ENCODE results near the gene SLC25A29.
"Not testable (repeated sequence)": the region's sequence is repeated elsewhere in the genome, so short reads cannot be mapped to it uniquely, and the experiment has no call there.

Gene SLC25A29

GRCh38 chr14:100330388-100330931 lies 24.2 kb upstream of the SLC25A29 start:
- DNase-seq: no peak

DNA sequence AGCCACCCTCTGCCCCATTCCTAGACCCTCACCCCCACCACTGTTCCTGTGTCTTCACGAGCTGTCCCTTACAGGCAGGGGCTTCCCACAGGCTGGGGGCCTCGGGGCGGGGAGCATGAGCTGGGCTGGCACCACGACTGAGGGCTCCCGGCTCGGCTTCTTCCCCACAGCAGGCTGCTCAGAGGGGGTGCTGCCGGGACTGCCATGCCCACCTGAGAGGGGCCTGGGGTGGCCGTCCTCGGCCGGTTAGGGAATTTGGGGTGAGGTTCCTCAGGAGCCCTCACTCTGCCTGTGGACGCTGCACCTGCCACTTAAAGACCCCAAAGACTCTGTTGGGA lies 23.7 kb upstream of the SLC25A29 start:
- no peak for DNase-seq

GRCh38 chr14:100329233-100330006 lies 23.2 kb upstream of the SLC25A29 start:
- no peak for DNase-seq

GRCh38 chr14:100328495-100329163 lies 22.4 kb upstream of the SLC25A29 start:
- DNase-seq: no peak

DNA sequence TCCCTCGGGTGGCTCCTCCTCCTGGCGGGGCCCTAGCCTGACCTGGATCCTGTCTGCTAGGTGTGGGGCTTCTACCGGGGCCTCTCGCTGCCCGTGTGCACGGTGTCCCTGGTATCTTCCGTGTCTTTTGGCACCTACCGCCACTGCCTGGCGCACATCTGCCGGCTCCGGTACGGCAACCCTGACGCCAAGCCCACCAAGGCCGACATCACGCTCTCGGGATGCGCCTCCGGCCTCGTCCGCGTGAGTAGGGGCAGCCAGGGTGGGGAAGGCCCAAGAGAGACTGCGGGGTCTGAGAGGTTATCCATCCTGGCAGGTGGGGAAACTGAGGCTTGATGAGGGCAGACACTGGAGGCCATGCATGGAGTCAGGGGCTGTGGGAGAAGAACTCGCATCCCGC lies 20.9 kb upstream of the SLC25A29 start:
- DNase-seq: no peak

DNA sequence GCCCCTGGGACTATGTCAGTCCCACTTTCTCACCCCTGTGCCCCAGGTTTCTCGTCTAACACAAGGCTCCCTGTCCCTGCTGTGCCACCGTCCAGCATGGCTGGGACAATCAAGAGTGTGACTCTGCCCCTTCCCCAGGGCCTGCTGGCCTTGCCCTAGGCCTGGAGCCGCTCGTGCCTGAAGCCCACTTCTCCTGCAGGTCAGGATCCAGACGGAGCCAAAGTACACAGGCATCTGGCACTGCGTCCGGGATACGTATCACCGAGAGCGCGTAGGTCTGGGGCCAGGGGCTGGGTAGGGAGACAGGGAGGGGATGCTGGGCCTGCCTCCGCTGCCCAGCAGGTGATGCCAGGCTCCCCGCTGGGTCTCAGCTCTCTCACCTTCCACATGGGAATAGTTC lies 19.7 kb upstream of the SLC25A29 start:
- DNase-seq: no peak

- DNase-seq: no peak
Observed at GRCh38 chr14:100325231-100325632, 19.0 kb upstream of the SLC25A29 start.

DNA sequence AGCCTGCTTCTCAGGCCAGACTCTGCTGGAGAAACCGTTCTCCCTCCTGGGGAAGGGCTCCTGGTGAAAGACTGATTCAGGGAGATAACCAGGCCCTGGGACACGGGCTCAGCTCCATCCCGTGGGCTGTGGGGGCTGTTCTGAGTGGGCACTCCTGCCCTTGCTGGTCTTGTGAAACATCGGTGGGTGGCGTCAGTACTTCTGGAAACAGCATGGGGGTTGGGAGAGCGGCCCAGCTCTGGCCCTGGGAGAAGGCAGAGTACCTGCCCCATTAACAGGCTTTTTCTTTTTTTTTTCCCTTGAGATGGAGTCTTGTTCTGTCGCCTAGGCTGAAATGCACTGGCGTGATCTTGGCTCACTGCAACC lies 17.7 kb upstream of the SLC25A29 start:
- no peak for DNase-seq

- no peak for DNase-seq
Observed at GRCh38 chr14:100323121-100323941, 17.1 kb upstream of the SLC25A29 start, which contains the start of gene SLC25A47. TSS of gene SLC25A47 (plus strand) at chr14:100323339. CDS start at chr14:100323415, 76 bp downstream.

- no peak for DNase-seq
Observed at GRCh38 chr14:100322138-100322957, 16.1 kb upstream of the SLC25A29 start.

DNA sequence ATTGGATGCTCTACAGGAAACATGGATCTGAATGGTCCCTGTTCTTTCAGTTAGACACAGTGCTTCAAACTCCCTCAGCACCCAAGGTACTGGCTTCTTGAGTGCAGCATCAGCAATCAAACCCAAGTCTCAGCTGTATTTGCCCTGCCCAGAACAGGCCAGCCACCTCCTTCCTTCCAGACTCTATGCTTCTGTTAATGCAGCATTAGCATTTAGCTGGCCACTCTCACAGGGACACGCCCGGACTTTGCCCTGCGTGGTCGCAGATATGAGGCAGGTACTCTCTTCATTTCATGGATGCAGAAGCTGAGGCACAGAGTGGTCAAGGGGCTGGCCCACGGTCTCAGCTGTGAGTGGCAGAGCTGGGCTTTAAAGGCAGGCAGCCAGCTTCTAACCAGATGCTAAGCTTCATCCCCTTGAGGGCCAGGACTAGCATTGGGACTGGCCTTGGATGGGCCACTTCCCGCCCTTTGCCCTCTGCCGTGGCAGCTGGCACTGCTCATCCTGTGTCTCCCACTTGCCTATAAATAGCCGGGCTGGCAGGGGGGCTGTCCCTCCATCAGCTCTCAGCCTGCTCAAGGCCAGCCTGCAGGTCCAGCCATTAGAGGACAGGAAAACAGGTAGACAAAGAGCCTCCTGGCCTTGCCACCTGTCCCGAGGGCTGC lies 15.4 kb upstream of the SLC25A29 start:
- DNase-seq: no peak

DNA sequence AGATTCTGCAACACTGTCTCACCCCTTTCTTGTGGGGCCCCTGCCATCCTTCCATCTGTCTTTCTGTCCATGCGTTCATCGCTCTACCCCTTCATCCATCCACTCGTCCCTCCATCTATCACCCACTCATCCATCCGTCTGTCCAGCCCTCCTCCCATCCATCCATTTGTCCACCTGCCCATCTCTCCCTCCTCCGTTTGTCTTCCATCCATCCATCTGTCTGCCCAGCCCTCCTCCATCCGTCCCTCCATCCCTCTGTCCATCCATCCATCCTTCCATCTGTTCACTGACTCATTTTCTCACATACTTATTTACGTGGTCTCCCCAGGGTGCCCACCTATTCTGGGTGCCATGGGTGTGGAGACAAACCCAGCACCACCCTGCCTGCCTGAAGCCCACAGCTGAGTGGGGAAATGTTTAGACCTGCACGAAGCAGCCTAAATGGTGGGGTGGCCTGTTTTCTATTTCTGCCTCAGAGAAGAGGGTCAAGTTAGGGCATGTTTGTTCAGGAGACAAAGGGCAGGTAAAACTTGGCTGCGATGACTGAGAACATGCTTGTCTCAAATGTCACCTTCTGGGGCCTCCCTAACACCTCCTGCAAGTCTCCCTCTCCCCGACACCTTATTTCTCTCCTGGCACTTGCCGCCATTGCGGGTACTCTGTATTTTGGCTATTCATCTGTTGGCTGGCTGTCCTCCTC lies 14.1 kb upstream of the SLC25A29 start:
- DNase-seq: no peak

- DNase-seq: peak; percentile 25 to 35
Observed at GRCh38 chr14:100317912-100318808, 11.9 kb upstream of the SLC25A29 start.

DNA sequence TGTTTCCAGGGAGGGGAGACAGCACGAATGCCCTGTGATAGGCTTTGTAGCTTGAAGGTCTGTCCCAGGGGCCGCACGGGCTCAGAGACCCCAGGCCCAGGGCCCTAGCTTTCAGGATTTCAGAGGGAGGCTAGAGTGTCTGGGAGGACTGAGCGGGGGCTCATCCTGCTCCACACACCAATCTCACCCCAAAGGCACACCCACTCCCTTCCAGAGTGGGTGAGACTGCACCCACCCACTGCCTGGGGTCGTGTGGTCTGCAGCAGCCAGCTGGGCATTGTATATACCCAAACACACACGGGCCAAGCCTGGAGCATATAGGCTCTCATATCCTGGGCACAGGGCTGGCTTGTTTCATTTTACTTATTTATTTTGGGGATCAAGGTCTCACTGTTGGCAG lies 11.1 kb upstream of the SLC25A29 start:
- no peak for DNase-seq

DNA sequence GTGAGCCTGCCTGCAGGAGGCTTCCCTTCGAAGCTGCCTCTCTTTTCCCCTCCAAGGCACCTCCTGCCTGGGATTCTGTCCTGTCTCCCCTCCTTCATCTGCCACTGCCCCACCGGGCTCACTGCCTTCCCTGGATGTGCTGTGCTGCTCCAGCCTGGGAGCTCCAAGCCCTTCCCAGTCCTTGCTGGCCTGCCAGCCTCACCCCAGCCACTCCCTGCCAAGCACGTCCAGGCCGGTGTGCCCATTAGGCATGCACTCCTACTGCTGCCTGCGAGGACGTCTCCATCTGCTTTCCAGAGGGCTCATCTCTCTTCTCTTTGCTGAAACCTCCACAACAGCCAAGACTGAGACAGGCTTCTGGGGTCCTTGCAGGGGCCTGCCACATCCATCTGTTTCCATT lies 8.5 kb upstream of the SLC25A29 start:
- no peak for DNase-seq

DNA sequence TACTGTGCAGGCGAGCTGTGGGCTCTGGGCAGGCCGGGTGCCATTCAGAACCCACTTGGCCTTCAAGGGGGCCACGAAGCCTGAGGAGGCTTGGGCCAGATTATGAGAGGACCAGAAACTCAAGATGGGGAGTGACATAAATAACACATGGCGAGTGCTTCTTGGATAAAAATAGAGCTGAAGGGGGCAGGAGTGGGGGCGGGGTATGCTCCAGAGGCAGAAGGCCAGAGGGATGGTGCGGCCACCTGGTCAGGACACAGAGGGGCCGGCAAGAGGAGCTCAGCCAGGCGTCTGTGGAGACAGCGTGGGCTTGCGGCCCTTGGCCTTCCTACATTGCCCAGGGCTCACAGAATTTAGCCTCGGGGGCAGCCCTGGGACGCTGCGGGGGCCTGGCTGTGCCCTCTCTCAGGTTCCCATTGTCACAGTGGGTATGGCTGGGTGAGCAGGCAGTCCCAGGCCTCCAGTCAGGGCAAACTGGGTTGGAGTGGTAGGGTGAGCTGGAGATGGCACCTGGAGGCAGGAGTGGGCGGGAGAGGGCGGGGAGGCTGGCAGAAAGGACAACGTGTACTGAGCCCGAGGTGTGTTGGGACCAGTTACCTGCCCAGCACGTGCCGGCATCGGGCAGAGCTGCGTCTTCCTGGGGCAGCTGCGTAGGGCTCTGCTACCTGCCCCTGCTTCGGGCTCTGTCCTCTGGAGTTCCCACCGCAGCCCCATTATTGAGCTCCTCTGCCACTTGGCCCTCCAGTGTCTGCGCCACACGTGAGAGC lies 7.4 kb upstream of the SLC25A29 start:
- DNase-seq: no peak

DNA sequence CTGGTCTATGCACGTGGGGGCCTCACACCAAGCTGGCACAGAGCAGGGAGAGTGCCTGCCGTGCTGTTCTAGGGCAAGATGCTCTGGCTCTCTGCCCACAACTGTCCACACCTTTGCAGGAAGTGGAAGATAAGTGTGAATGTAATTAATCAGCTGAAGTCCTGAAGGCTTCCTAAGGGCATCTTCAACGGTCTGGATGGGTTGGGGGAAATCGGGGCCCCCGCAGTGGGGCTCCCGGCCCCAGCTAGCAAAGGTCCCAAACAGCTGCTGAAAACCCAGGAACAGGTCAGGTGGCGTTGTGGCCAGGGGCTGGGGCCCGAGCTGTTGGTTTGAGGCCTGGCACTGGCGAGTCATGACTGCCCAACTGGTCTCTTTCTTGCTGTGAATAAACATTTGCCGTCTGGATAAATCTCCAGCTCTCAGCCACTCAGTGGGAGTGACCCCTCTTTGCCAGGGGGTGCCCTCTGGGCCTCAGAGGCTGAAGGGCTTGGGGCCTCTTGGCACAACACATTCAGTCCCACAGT lies 6.7 kb upstream of the SLC25A29 start:
- no peak for DNase-seq

- not testable (repeated sequence) for DNase-seq
Observed at GRCh38 chr14:100312110-100312876, 6.0 kb upstream of the SLC25A29 start.

Measured in NCI-H1930 (cell line).